Transverse colon (tissue), 4 donors: ENCODE data around the gene C11orf21.

Source experiments
- CTCF ChIP-seq, 5 experiments: fragments of 200-600 bp in 3 of 5; fragments of 450-650 bp in 2 of 5; sonication (generic) in 3 of 5; IDR thresholded peaks; 1 replicate in 2 of 5; 2 replicates in 3 of 5; pipeline ENCODE4 v1.5.1; 2016 to 2017; ENCODE audit warnings: antibody characterized with exemption in 5 of 5, inconsistent platforms in 3 of 5, mild to moderate bottlenecking in 2 of 5, moderate library complexity in 1 of 5
- POLR2A ChIP-seq: fragments of 450-650 bp; IDR thresholded peaks from one replicate; pipeline ENCODE4 v1.6.1; 2016; ENCODE audit warnings: antibody characterized with exemption, mild to moderate bottlenecking, moderate library complexity
- POLR2AphosphoS5 ChIP-seq, 3 donors: sonication (generic); formaldehyde crosslinking; IDR thresholded peaks; one replicate each; pipeline ENCODE4 v1.6.1; 2016; ENCODE audit warnings: antibody characterized with exemption in 3 of 3

- no peak for TF ChIP-seq CTCF (IDR thresholded peaks at IDR 0.05)
- no peak for TF ChIP-seq POLR2AphosphoS5 (IDR thresholded peaks at IDR 0.05)
- no peak for TF ChIP-seq POLR2A
Observed at GRCh38 chr11:2248762-2249161, 53.0 kb downstream of the C11orf21 start.
